GM21786 (cell line): ENCODE data around the gene HCAR3.
A peak's percentile ranks its signal among the peaks of the same experiment; 100 is the strongest.
"Not testable (repeated sequence)": the region's sequence is repeated elsewhere in the genome, so short reads cannot be mapped to it uniquely, and the experiment has no call there.

ENCODE experiments used
- ATAC-seq: cut with Tn5 transposase; IDR thresholded peaks from one replicate; pipeline ENCODE4 v1.9.1; 2021; ENCODE audit not compliant: unreplicated experiment

Gene HCAR3

GRCh38 chr12:122716658-122717057 lies at the start of gene HCAR3:
Gene HCAR3, minus strand, starts transcription at chr12:122716811. Its CDS starts 74 bp downstream, at chr12:122716737.
- not testable (repeated sequence) for ATAC-seq

- no peak for ATAC-seq
Measured at GRCh38 chr12:122757568-122757967, 41.0 kb upstream of the HCAR3 start.

GRCh38 chr12:122754790-122755189 lies 38.2 kb upstream of the HCAR3 start:
- ATAC-seq = no peak

GRCh38 chr12:122753319-122753650 lies 36.7 kb upstream of the HCAR3 start:
- no peak for ATAC-seq

- peak; percentile 93 for ATAC-seq
Measured at GRCh38 chr12:122752464-122753318, 36.1 kb upstream of the HCAR3 start, which contains the start of gene DENR. Gene DENR, plus strand, starts transcription at chr12:122752824. Its CDS starts 878 bp downstream, at chr12:122753702.

- ATAC-seq = not testable (repeated sequence)
Measured at GRCh38 chr12:122750781-122751515, 34.3 kb upstream of the HCAR3 start.

GRCh38 chr12:122749569-122750332 lies 33.1 kb upstream of the HCAR3 start:
- no peak for ATAC-seq

- ATAC-seq = no peak
Measured at GRCh38 chr12:122747224-122748135, 30.9 kb upstream of the HCAR3 start.

- no peak for ATAC-seq
Measured at GRCh38 chr12:122743895-122744525, 27.4 kb upstream of the HCAR3 start.

GRCh38 chr12:122740351-122740750 lies 23.7 kb upstream of the HCAR3 start:
- ATAC-seq = no peak

- ATAC-seq = no peak
Measured at GRCh38 chr12:122738571-122738970, 22.0 kb upstream of the HCAR3 start.

- no peak for ATAC-seq
Measured at GRCh38 chr12:122732611-122733010, 16.0 kb upstream of the HCAR3 start.

- ATAC-seq = no peak
Measured at GRCh38 chr12:122732170-122732569, 15.6 kb upstream of the HCAR3 start.

- ATAC-seq = no peak
Measured at GRCh38 chr12:122730215-122731014, 13.8 kb upstream of the HCAR3 start, which contains the start of gene HCAR1. Gene HCAR1, minus strand, starts transcription at chr12:122730844. Its CDS starts 505 bp downstream, at chr12:122730339.

GRCh38 chr12:122729583-122730214 lies 13.1 kb upstream of the HCAR3 start:
- ATAC-seq = no peak

GRCh38 chr12:122726080-122726558 lies 9.5 kb upstream of the HCAR3 start:
- ATAC-seq = peak; percentile 39

- no peak for ATAC-seq
Measured at GRCh38 chr12:122725452-122726079, 9.0 kb upstream of the HCAR3 start.
